Fibroblast of the aortic adventitia (primary cell): ENCODE data around the gene ERGIC1. TPM values are rescaled to one million over a fixed set of nuclear protein-coding genes. Genes with fewer than 3 reads are reported as not detected.

Experiments used
- DNase-seq: peaks from one replicate; pipeline ENCODE4 v3.0.0-alpha.2; 2010; ENCODE audit warnings: low read depth
- H3K4me3 ChIP-seq: 2 replicates; pipeline ENCODE4 v1.5.1; 2011; ENCODE audit warnings: low read depth, mild to moderate bottlenecking, control low read depth, low read length, moderate library complexity
- total RNA-seq: library from RNA; depleted of rRNA; stranded (reverse); fragments of >200 nt; gene quantifications from 2 replicates; pipeline ENCODE4 v1.2.3, GENCODE V29; 2012; ENCODE audit warnings: low replicate concordance
- TF ChIP-seq, protein P1 (sequence below): IDR thresholded peaks from 2 replicates; pipeline ENCODE4 v1.5.1; 2011; ENCODE audit warnings: mild to moderate bottlenecking, low read length, control low read depth, inconsistent platforms; ENCODE audit not compliant: insufficient read depth

The ERGIC1 gene
- total RNA-seq, 1 donor, result 193 TPM

DNA sequence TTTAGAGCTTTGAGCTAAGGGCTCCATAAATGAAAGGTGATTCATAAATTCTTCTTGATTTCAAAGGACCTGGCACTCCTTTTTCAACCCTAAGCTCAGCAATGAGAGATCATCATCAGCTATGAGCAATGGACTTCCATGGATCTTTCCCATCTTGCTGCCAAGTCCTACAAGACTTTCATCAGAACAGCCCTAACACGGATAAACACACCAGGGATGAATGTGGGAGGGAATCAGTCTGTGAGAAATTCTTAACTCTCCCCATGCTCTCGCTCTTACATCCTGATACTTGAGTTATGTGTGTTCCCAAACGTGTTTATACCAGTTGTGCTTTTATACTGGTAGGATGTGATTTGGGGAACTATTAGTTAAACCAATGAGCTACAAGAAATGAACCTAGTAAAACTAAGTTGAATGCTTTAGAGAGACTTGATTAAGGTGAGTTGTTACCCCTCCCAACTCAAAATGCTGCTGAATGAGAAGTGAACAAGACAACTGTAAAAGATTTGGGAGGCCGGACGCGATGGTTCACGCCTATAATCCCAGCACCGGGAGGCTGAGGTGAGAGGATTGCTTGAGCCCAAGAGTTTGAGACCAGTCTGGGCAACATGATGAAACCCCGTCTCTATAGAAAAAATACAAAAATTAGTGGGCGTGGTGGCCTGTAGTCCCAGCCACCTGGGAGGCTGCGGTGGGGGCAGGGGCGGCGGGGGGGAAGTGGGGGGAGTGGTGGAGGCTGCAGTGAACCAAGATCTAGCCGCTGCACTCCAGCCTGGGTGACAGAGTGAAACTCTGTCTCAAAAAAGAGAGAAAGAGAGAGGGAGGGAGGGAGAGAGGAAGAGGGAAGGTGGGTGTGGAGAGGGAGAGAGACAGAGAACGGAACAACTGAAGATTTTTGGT is 120.0 kb downstream of the ERGIC1 start:
- H3K4me3 ChIP-seq, result no peak overlapping the region
- TF ChIP-seq, protein P1, sequence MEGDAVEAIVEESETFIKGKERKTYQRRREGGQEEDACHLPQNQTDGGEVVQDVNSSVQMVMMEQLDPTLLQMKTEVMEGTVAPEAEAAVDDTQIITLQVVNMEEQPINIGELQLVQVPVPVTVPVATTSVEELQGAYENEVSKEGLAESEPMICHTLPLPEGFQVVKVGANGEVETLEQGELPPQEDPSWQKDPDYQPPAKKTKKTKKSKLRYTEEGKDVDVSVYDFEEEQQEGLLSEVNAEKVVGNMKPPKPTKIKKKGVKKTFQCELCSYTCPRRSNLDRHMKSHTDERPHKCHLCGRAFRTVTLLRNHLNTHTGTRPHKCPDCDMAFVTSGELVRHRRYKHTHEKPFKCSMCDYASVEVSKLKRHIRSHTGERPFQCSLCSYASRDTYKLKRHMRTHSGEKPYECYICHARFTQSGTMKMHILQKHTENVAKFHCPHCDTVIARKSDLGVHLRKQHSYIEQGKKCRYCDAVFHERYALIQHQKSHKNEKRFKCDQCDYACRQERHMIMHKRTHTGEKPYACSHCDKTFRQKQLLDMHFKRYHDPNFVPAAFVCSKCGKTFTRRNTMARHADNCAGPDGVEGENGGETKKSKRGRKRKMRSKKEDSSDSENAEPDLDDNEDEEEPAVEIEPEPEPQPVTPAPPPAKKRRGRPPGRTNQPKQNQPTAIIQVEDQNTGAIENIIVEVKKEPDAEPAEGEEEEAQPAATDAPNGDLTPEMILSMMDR, result no peak
- DNase-seq, result peak; percentile 96

DNA sequence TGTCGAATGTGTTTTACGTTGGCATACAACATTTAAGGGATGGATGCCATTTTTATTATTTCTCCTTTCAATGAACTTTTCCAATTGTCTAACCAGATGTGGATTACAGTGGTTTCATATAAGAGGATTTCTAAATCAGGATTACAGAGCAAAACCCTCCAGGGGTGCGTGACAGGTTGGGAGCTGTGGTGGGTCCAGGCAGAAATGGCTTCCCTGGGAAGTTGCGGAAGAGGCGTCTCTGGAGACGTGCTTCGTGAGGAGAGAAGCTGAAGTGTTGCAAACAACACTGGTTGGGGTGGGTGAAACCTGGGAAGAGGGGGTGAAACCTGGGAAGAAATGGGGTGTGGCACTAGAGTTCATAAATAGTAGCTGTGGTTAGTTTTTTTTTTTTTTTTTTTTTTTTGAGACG is 120.7 kb downstream of the ERGIC1 start:
- H3K4me3 ChIP-seq, result no peak overlapping the region
- TF ChIP-seq, protein P1, result no peak
- no peak for DNase-seq

DNA sequence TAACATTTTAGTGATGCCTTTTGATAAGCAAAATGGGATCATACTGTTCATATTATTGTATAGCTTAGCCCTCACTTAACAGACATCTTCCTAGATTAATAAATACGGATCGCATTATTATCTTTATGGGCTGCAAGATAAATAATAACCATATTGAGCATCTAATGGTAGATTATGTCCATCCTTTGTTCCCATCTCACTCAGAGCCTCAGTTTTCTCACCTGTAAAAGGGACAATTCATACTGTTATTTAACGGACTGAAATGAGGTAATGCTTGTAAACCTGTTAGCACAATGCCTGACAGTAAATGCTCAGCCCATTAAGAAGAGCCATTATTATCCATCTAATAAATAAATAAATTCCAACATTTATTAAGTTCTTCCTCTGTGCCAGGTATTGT is 122.2 kb downstream of the ERGIC1 start:
- TF ChIP-seq, protein P1, result no peak
- DNase-seq, result no peak
- H3K4me3 ChIP-seq, result no peak overlapping the region

DNA sequence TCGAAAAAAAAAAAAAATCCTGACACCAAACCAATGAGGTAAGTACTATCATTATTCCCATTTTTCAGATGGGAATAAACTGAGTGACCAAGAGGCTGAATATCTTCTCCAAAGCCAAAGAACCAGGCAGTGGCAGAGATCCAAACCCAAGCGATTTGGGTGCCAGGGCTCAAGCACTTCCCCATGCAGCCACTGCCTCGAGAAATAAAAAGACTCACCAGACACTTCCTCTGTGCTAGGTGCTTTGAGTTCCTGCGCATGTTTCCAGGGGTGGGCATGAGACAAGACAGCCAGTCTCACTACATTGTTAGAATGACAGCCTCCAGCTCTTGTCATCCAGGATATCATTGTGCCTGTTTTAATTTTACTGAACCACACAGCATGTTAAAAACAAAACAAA is 122.9 kb downstream of the ERGIC1 start:
- peak; percentile 38 for DNase-seq
- no peak overlapping the region for H3K4me3 ChIP-seq
- TF ChIP-seq, protein P1, result no peak

DNA sequence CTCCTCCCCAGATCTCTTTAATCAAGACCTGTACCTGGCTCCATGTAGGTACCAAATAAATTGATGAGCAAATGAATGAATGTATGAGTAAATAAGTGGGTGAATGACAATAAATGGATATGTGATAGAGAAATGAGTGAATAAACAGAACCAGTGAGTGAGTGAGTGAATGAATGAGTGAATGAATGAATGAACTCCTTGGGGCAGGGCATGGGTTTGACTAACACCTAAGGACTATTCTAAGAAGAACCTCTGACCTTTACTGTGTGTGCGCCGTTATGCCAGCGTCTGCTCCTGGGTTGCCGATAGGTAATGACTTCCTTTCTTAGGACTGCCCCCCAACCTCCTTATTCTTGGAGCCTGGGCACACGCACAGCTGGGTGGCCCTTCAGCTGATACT is 123.4 kb downstream of the ERGIC1 start:
- DNase-seq, result no peak
- TF ChIP-seq, protein P1, result no peak

DNA sequence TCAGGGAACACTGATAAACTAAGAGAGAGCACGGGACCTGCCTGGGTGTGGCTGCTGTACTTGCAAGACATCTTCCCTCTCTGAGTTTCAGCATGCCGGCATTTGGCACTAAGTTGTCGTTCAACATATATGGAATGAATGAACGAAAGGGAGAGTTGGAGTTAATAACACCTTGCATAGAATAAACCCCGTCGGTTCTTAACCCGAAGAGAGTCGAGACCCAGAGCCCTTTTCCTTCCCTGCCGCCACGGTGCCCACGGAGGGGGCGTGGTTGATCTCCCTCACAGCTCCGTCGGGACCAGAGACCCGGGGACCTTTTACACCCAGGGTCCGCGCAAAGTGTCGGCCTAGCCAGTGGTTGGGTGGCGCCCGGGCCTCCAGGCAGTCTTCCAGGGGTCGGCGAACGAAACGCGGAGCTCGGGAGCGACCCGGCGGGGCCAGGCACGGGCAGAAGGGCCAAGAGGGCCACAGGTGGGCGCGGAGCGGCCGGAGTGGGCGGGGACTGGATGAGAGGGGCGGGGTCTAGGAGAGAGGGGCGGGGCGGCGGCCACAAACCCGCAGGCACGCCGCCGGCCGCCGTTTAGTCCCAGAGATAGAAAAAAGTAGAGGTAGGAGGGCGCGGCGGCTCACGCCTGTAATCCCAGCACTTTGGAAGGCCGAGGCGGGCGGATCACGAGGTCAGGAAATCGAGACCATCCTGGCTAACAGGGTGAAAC is 124.4 kb downstream of the ERGIC1 start:
- TF ChIP-seq, protein P1, result no peak
- peak; percentile 52 for DNase-seq
- peak overlapping the region; percentile 58 for H3K4me3 ChIP-seq

More for the DNA sequence above, 123.4 kb downstream of the ERGIC1 start:
- no peak overlapping the region for H3K4me3 ChIP-seq
